HCT116 (cell line): ENCODE results near the gene PDZD4. TPM values are rescaled to one million over a fixed set of nuclear protein-coding genes. Genes with fewer than 3 reads are reported as not detected.

Experiments
- ATAC-seq: fragments of 200-7000 bp; cut with Tn5 transposase; 2 replicates; pipeline ENCODE4 v1.9.1; 2020; ENCODE audit warnings: mild to moderate bottlenecking, moderate library complexity
- BruUV-seq: library from RNA; stranded (reverse); fragments of 400-500 nt; replicated peaks from 2 replicates; lab custom pipeline; 2021; lab: Mats Ljungman, UMichigan
- CTCF ChIA-PET: fragments of 300-600 bp; sonication (Branson Sonifier 250); formaldehyde crosslinking; loops from one replicate; lab custom pipeline; 2021; ENCODE audit warnings: antibody characterized with exemption; lab: Charles Lee
- POLR2A ChIA-PET: fragments of 300-600, 350-600 bp; sonication (Branson Sonifier 250); formaldehyde crosslinking; loops from one replicate; lab custom pipeline; 2021; ENCODE audit warnings: antibody characterized with exemption; lab: Charles Lee
- RAD21 ChIA-PET, 2 experiments: fragments of 300-600 bp; sonication (Branson Sonifier 250); formaldehyde crosslinking; loops; one replicate each; lab custom pipeline; 2023; ENCODE audit warnings: low total read pairs in 2 of 2; ENCODE audit not compliant: uncharacterized antibody in 2 of 2, unreplicated experiment in 2 of 2, low non-redundant PET in 1 of 2; lab: Charles Lee
- DNase-seq: peaks from one replicate; pipeline ENCODE4 v3.0.0-alpha.2; 2010; ENCODE audit warnings: low read depth, low spot score
- H2AFZ ChIP-seq: fragments of 200-600 bp; shearing (Covaris generic), sonication (generic); 2 replicates; pipeline ENCODE4 v1.6.1; 2017; ENCODE audit warnings: low read depth, mixed run types, mixed read lengths, antibody characterized with exemption, low read length; ENCODE audit not compliant: poor library complexity, severe bottlenecking
- H3K27ac ChIP-seq: 2 replicates; pipeline ENCODE4 v1.5.1; 2012; ENCODE audit warnings: low read depth, low read length
- H3K27me3 ChIP-seq: fragments of 200-600 bp; sonication (generic); 2 replicates; pipeline ENCODE4 v1.6.1; 2016; ENCODE audit warnings: mixed run types, low read length, mixed read lengths; ENCODE audit not compliant: insufficient read depth
- H3K36me3 ChIP-seq, 2 experiments: fragments of 200-500 bp in 1 of 2; fragments of 200-600 bp in 1 of 2; sonication (Bioruptor generic) in 1 of 2; sonication (generic) in 1 of 2; 2 replicates each; pipeline versions ENCODE4 v1.5.1 to v1.6.1; 2014 to 2016; ENCODE audit warnings: low read length in 2 of 2, inconsistent platforms in 1 of 2, mixed read lengths in 1 of 2, mixed run types in 1 of 2; ENCODE audit not compliant: insufficient read depth in 2 of 2, control insufficient read depth in 1 of 2
- H3K4me1 ChIP-seq, 2 experiments: fragments of 200-600 bp in 1 of 2; sonication (generic) in 1 of 2; 2 replicates each; pipeline versions ENCODE4 v1.5.1 to v1.6.1; 2012 to 2017; ENCODE audit warnings: low read length in 2 of 2, inconsistent platforms in 1 of 2, mild to moderate bottlenecking in 1 of 2, mixed read lengths in 1 of 2, mixed run types in 1 of 2, moderate library complexity in 1 of 2; ENCODE audit not compliant: insufficient read depth in 2 of 2, control insufficient read depth in 1 of 2
- H3K4me2 ChIP-seq: fragments of 200-600 bp; sonication (generic); 2 replicates; pipeline ENCODE4 v1.6.1; 2017; ENCODE audit warnings: mixed run types, low read length, mixed read lengths
- H3K4me3 ChIP-seq, 2 experiments: fragments of 200-600 bp in 1 of 2; sonication (generic) in 1 of 2; replicated peaks in 1 of 2; 2 replicates each; pipeline ENCODE4 v1.5.1; 2011 to 2016; ENCODE audit warnings: low read length in 2 of 2, control low read depth in 1 of 2, low read depth in 1 of 2, mild to moderate bottlenecking in 1 of 2, mixed read lengths in 1 of 2, mixed run types in 1 of 2
- H3K79me2 ChIP-seq: fragments of 200-600 bp; sonication (generic); 2 replicates; pipeline ENCODE4 v1.6.1; 2017; ENCODE audit warnings: mild to moderate bottlenecking, mixed run types, low read length, moderate library complexity, mixed read lengths; ENCODE audit not compliant: insufficient read depth
- H3K9ac ChIP-seq: fragments of 200-600 bp; sonication (generic); 2 replicates; pipeline ENCODE4 v1.6.1; 2016; ENCODE audit warnings: low read length, mixed read lengths
- H3K9me2 ChIP-seq: fragments of 200-600 bp; sonication (generic), shearing (Covaris generic); 2 replicates; pipeline ENCODE4 v1.6.1; 2017; ENCODE audit warnings: mixed run types, mild to moderate bottlenecking, moderate library complexity; ENCODE audit not compliant: insufficient read depth
- H3K9me3 ChIP-seq, 2 experiments: fragments of 200-500 bp in 1 of 2; fragments of 200-600 bp in 1 of 2; sonication (Bioruptor generic) in 1 of 2; sonication (generic) in 1 of 2; 2 replicates each; pipeline ENCODE4 v1.6.1; 2014 to 2017; ENCODE audit warnings: low read length in 2 of 2, mixed read lengths in 2 of 2, inconsistent platforms in 1 of 2, low read depth in 1 of 2, mild to moderate bottlenecking in 1 of 2, mixed run types in 1 of 2, moderate library complexity in 1 of 2; ENCODE audit not compliant: control insufficient read depth in 1 of 2, insufficient read depth in 1 of 2
- H4K20me1 ChIP-seq: fragments of 200-600 bp; sonication (generic), shearing (Covaris generic); 2 replicates; pipeline ENCODE4 v1.6.1; 2017; ENCODE audit warnings: mixed run types, mild to moderate bottlenecking, moderate library complexity; ENCODE audit not compliant: insufficient read depth
- CBX3 ChIP-seq: IDR thresholded peaks from 2 replicates; pipeline ENCODE4 v1.6.1; 2012; ENCODE audit warnings: low read depth
- EGR1 ChIP-seq: IDR thresholded peaks from 2 replicates; pipeline ENCODE4 v1.6.1; 2012; ENCODE audit warnings: low read depth
- ELF1 ChIP-seq: IDR thresholded peaks from 2 replicates; pipeline ENCODE4 v1.6.1; 2012; ENCODE audit warnings: low read depth, borderline replicate concordance
- JUND ChIP-seq: IDR thresholded peaks from 2 replicates; pipeline ENCODE4 v1.6.1; 2012
- POLR2A ChIP-seq: IDR thresholded peaks from 2 replicates; pipeline ENCODE4 v1.7.0; 2011; ENCODE audit warnings: borderline replicate concordance; ENCODE audit not compliant: insufficient read depth, insufficient read length; ENCODE audit errors: extremely low read depth
- POLR2AphosphoS5 ChIP-seq: IDR thresholded peaks from 2 replicates; pipeline ENCODE4 v1.6.1; 2011; ENCODE audit warnings: mild to moderate bottlenecking, low read depth, low read length, moderate library complexity
- REST ChIP-seq: IDR thresholded peaks from 2 replicates; pipeline ENCODE4 v1.6.1; 2012; ENCODE audit warnings: low read depth
- YY1 ChIP-seq: IDR thresholded peaks from 2 replicates; pipeline ENCODE4 v1.6.1; 2011; ENCODE audit warnings: low read length, low read depth, moderate library complexity, mild to moderate bottlenecking; ENCODE audit not compliant: insufficient replicate concordance; ENCODE audit errors: extremely low read depth
- ZFX ChIP-seq: fragments of 450-650 bp; IDR thresholded peaks from 2 replicates; pipeline ENCODE4 v1.6.1; 2017
- ZNF274 ChIP-seq: fragments of 200-500 bp; sonication (Bioruptor generic); IDR thresholded peaks from 2 replicates; pipeline ENCODE4 v1.6.1; 2014; ENCODE audit warnings: mild to moderate bottlenecking, low read depth, low read length, inconsistent platforms
- intact Hi-C: fragments of 100-400 bp; cut with micrococcal nuclease; formaldehyde crosslinking; loops from 2 replicates; pipeline ENCODE4 v1.10.0; 2022
- total RNA-seq: library from RNA; stranded (reverse); gene quantifications from one replicate; pipeline ENCODE4 v1.2.1, GENCODE V29; 2021; ENCODE audit not compliant: unreplicated experiment
- TF ChIP-seq, protein P1 (sequence below): IDR thresholded peaks from 2 replicates; pipeline ENCODE4 v1.6.1; 2012
- TF ChIP-seq, protein P2 (sequence below), 3 experiments: fragments of 200-600 bp in 1 of 3; sonication (generic) in 1 of 3; IDR thresholded peaks in 2 of 3; conservative IDR thresholded peaks in 1 of 3; 2 replicates each; pipeline ENCODE4 v1.5.1; 2012 to 2017; ENCODE audit warnings: low read depth in 2 of 3, low read length in 2 of 3, antibody characterized with exemption in 1 of 3, borderline replicate concordance in 1 of 3, control low read depth in 1 of 3, mild to moderate bottlenecking in 1 of 3, mixed read lengths in 1 of 3, mixed run types in 1 of 3, moderate library complexity in 1 of 3; ENCODE audit not compliant: insufficient read depth in 1 of 3
- TF ChIP-seq, protein P3 (sequence below): IDR thresholded peaks from 2 replicates; pipeline ENCODE4 v1.6.1; 2012

PDZD4 gene
- total RNA-seq, 1 experiment from 2014 or later = 0.30 TPM

DNA sequence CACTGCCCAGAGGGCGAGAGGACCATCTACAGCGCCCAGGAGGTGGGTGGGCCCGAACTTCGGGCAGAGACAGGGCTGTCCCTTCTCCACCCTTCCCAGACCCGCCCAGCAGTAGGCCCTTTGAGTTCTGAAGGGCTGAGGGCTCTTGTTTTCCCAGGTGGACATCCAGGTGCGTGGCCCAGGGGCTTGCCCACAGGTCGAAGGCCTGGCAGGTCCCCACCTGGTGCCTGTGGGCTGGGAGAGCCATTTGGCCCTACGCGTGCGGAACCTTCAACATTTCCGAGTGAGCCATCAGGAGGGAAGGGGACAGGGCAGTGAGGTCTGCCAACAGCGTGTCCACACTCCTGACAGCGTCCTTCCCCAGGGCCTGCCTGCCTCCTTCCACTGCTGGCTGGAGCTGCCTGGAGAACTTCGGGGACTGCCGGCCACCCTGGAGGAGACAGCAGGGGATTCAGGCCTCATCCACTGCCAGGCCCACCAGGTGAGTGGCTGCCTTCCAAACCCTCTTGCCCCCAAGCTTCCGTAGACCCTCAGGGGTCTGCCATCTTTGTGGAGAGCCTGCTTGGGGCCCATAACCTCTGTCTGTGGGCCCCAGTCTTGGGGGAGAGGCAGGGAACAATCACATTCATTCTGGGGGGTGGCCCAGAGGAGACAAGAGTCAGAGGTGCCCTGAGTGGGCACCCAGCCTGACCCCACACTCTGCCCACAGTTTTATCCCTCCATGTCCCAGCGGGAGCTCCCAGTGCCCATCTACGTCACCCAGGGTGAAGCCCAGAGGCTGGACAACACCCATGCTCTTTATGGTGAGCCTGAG is 59.5 kb downstream of the PDZD4 start:
- intact Hi-C loops = no loop called here
- ATAC-seq (no peak), DNase-seq (no peak)
- Histone ChIP-seq H3K4me3 (no peak overlapping the region), H3K9me3 (no peaks in the 10 kb centered on the region), H4K20me1 (no peaks in the 10 kb centered on the region), H3K4me2 (no peak overlapping the region), H3K27ac (no peak overlapping the region), H2AFZ (no peak overlapping the region), H3K9ac (no peak overlapping the region), H3K27me3 (no peaks in the 10 kb centered on the region), H3K79me2 (no peaks in the 10 kb centered on the region), H3K9me2 (no peaks in the 10 kb centered on the region), H3K36me3 (no peaks in the 10 kb centered on the region), H3K4me1 (no peaks in the 10 kb centered on the region; a peak in 1 of 4 replicates)
- BruUV-seq = no TSS peak
- POLR2A ChIA-PET = no interaction called here
- TF ChIP-seq ZFX = no peak
- no peak for TF ChIP-seq POLR2AphosphoS5
- TF ChIP-seq CBX3 = no peak
- TF ChIP-seq, protein P1, sequence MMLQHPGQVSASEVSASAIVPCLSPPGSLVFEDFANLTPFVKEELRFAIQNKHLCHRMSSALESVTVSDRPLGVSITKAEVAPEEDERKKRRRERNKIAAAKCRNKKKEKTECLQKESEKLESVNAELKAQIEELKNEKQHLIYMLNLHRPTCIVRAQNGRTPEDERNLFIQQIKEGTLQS = no peak
- TF ChIP-seq REST = no peak
- TF ChIP-seq EGR1 = no peak
- TF ChIP-seq, protein P2, sequence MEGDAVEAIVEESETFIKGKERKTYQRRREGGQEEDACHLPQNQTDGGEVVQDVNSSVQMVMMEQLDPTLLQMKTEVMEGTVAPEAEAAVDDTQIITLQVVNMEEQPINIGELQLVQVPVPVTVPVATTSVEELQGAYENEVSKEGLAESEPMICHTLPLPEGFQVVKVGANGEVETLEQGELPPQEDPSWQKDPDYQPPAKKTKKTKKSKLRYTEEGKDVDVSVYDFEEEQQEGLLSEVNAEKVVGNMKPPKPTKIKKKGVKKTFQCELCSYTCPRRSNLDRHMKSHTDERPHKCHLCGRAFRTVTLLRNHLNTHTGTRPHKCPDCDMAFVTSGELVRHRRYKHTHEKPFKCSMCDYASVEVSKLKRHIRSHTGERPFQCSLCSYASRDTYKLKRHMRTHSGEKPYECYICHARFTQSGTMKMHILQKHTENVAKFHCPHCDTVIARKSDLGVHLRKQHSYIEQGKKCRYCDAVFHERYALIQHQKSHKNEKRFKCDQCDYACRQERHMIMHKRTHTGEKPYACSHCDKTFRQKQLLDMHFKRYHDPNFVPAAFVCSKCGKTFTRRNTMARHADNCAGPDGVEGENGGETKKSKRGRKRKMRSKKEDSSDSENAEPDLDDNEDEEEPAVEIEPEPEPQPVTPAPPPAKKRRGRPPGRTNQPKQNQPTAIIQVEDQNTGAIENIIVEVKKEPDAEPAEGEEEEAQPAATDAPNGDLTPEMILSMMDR (IDR thresholded peaks at IDR 0.05 in 2 of 3, conservative IDR thresholded peaks at IDR 0.05 in 1 of 3; ENCODE audit: borderline replicate concordance in 1 of 3, insufficient read depth in 1 of 3, low read depth in 2 of 3, low read length in 2 of 3) = no peak
- no peak for TF ChIP-seq YY1
- TF ChIP-seq ZNF274 = no peak
- TF ChIP-seq, protein P3, sequence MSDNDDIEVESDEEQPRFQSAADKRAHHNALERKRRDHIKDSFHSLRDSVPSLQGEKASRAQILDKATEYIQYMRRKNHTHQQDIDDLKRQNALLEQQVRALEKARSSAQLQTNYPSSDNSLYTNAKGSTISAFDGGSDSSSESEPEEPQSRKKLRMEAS = no peak
- TF ChIP-seq POLR2A = no peak
- no peak for TF ChIP-seq ELF1
- TF ChIP-seq JUND = no peak
- CTCF ChIA-PET = no interaction called here
- RAD21 ChIA-PET = no interaction called here
